Gastroesophageal sphincter (tissue), 3 donors: Measurements from ENCODE around the gene KANK2.

ENCODE experiments used
- CTCF ChIP-seq, 4 experiments: fragments of 200-600 bp in 2 of 4; fragments of 450-650 bp in 2 of 4; sonication (generic) in 1 of 4; IDR thresholded peaks; one replicate each; pipeline ENCODE4 v1.5.1; 2017 to 2019; ENCODE audit warnings: antibody characterized with exemption in 4 of 4, mild to moderate bottlenecking in 2 of 4, moderate library complexity in 2 of 4
- EP300 ChIP-seq: sonication (generic); formaldehyde crosslinking; IDR thresholded peaks from one replicate; pipeline ENCODE4 v1.6.1; 2017; ENCODE audit warnings: antibody characterized with exemption, mild to moderate bottlenecking
- POLR2A ChIP-seq, 2 donors: fragments of 450-650 bp; IDR thresholded peaks; one replicate each; pipeline ENCODE4 v1.6.1; 2017; ENCODE audit warnings: antibody characterized with exemption in 2 of 2, mild to moderate bottlenecking in 2 of 2, moderate library complexity in 1 of 2
- POLR2AphosphoS5 ChIP-seq: sonication (generic); formaldehyde crosslinking; IDR thresholded peaks from one replicate; pipeline ENCODE4 v1.6.1; 2017; ENCODE audit warnings: antibody characterized with exemption

GRCh38 chr19:11208561-11209471 is 11.5 kb upstream of the KANK2 start:
- TF ChIP-seq POLR2A (IDR thresholded peaks at IDR 0.05) (no peak), EP300 (no peak), CTCF (IDR thresholded peaks at IDR 0.05) (no peak), POLR2AphosphoS5 (no peak)
